WI38 (cell line): ENCODE data around the gene ABHD6.

ENCODE experiments used
- H3K4me3 ChIP-seq: 2 replicates; pipeline ENCODE4 v1.5.1; 2011; ENCODE audit warnings: low read depth, mild to moderate bottlenecking, control low read depth, low read length
- CTCF ChIP-seq: IDR thresholded peaks from 2 replicates; pipeline ENCODE4 v1.5.1; 2012; ENCODE audit warnings: low read depth, mild to moderate bottlenecking, control low read depth, low read length

The ABHD6 gene

DNA sequence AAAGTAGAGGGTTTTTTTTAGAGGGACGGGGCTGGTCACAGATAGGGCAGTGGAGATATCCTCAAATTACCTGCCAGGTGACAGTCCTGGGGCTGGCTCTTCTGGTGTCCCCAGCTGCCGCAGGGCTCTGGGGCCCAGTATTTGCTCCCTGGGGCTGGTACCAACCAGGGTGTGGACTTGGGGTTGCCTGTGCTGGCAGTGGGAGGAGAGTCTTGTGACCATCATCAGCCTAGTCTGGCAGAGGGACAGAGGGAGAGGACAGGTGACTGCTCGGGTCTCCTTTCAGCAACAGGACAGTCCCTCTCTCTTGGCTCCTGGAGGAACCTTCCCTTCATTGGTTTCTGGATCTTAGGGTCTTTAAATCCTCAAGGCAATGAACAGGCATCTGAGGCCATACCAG lies 60.6 kb downstream of the ABHD6 start:
- H3K4me3 ChIP-seq, result no peak overlapping the region
- TF ChIP-seq CTCF, result no peak

GRCh38 chr3:58299075-58299474 lies 61.5 kb downstream of the ABHD6 start:
- TF ChIP-seq CTCF, result no peak
- no peak overlapping the region for H3K4me3 ChIP-seq

GRCh38 chr3:58299839-58300516 lies 62.4 kb downstream of the ABHD6 start:
- H3K4me3 ChIP-seq, result no peak overlapping the region
- TF ChIP-seq CTCF, result peak; percentile 24; the same call in 1 of the 2 replicates

DNA sequence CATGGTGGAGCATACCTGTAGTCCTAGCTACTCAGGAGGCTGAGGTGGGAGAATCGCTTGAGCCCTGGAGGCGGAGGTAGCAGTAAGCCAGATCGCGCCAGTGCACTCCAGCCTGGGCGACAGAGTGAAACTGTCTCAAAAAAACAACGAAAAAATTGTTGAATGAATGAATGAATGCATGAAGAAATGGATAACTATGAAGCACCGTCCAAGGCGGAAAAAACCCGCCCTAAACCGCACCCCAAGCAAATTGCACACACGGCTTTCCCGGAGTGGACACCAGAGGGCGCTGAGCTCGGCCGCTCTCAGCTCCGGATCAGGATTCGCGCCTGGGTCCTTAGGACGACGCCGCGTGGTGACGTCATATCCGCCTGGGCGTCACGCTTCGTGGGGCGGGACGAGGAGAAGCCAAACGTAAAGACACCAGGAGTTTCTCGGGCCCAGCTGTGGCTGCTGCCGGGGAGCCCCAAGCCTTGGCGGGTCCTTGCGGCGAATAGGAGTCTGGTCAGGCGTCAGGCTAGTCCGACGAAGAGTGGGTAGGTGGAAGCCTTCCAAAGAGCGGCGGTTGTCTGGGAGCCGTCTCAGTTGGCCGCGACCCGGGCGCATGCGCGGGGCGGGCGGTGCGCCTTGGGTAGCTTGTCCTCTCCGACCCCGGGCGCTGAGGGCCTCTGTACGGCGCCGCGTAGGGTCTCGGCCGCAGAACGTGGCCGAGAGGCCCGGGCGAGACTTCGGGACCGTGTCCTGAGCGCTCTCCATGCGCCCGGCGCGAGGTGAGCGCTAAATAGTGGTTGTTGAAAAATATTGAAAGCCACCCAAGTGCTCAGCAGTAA lies 68.5 kb downstream of the ABHD6 start, which contains the start of the genes HTD2 and RPP14:
Gene HTD2, plus strand, starts transcription at position 639 of the 830 bp plus-strand sequence. CDS start 11,094 bp downstream, outside the sequence.
Gene RPP14, plus strand, starts transcription at position 364 of the 830 bp plus-strand sequence. CDS start 4,085 bp downstream, outside the sequence.
- TF ChIP-seq CTCF, result peak; percentile 88
- H3K4me3 ChIP-seq, result peak within 1 kb of the TSS; percentile 76

DNA sequence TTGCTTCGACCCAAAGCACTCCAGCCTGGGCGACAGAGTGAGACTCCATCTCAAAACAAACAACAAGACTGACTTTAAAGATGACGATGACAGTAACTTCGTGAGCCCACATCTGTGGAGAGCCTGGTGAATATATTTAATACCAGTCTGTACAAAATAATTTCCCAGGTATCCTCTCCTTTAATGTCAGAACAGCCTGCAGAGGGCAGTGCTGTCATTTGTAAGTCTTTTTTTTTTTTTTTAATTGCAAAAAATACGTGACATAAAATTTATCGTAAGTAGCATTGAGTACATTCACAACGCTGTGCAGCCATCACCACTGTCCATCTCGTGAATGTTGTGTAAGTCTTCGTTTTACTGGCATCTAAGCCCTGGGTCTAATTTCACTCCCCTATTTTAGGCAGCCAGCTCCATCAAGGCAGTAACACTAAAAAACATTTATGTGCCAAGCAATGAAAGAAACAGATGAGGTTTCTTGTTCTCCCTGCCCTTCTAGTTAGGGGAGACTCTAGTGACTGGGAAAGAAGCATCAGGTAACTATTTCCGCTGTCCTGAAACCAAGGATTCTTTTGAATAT lies 70.1 kb downstream of the ABHD6 start:
- peak overlapping the region; percentile 76 for H3K4me3 ChIP-seq
- no peak; the same call in 1 of the 2 replicates for TF ChIP-seq CTCF

GRCh38 chr3:58308728-58309127 lies 71.1 kb downstream of the ABHD6 start:
- no peak overlapping the region for H3K4me3 ChIP-seq
- no peak for TF ChIP-seq CTCF
